IPS-NIHi11 (cell line): ENCODE results near the gene EIF3A.
"Not testable (repeated sequence)": the region's sequence is repeated elsewhere in the genome, so short reads cannot be mapped to it uniquely, and the experiment has no call there.

Experiments used
- DNase-seq: peaks from one replicate; pipeline ENCODE4 v3.0.0; 2012; ENCODE audit warnings: mixed read lengths, low spot score

EIF3A gene

GRCh38 chr10:119080521-119081259, at the start of gene EIF3A:
EIF3A (minus strand) TSS chr10:119080817; CDS start chr10:119080676, 141 bp downstream.
- peak; percentile 98 for DNase-seq

GRCh38 chr10:119129721-119130120, 49.1 kb upstream of the EIF3A start:
- no peak for DNase-seq

GRCh38 chr10:119125942-119126341, 45.3 kb upstream of the EIF3A start:
- no peak for DNase-seq

GRCh38 chr10:119120875-119121274, 40.3 kb upstream of the EIF3A start:
- no peak for DNase-seq

GRCh38 chr10:119120413-119120867, 39.8 kb upstream of the EIF3A start:
- DNase-seq = no peak

GRCh38 chr10:119119400-119119799, 38.8 kb upstream of the EIF3A start:
- DNase-seq = no peak

- DNase-seq = no peak
These were observed 37.6 kb upstream of the EIF3A start for GRCh38 chr10:119118231-119118630.

- no peak for DNase-seq
These were observed 35.8 kb upstream of the EIF3A start for GRCh38 chr10:119116326-119116951.

GRCh38 chr10:119115926-119116325, 35.3 kb upstream of the EIF3A start:
- DNase-seq = no peak

- DNase-seq = no peak
These were observed 33.4 kb upstream of the EIF3A start for GRCh38 chr10:119113751-119114732.

- no peak for DNase-seq
These were observed 31.4 kb upstream of the EIF3A start for GRCh38 chr10:119112056-119112455.

GRCh38 chr10:119107771-119108170, 27.2 kb upstream of the EIF3A start:
- DNase-seq = not testable (repeated sequence)

GRCh38 chr10:119107106-119107505, 26.5 kb upstream of the EIF3A start:
- not testable (repeated sequence) for DNase-seq

GRCh38 chr10:119105899-119106298, 25.3 kb upstream of the EIF3A start:
- not testable (repeated sequence) for DNase-seq

GRCh38 chr10:119105155-119105554, 24.5 kb upstream of the EIF3A start:
- no peak for DNase-seq

- no peak for DNase-seq
These were observed 24.0 kb upstream of the EIF3A start for GRCh38 chr10:119104654-119105015.

- peak; percentile 99 for DNase-seq
These were observed 23.5 kb upstream of the EIF3A start, which contains the start of gene DENND10 for GRCh38 chr10:119103903-119104653. DENND10 (plus strand) TSS chr10:119104113; CDS start chr10:119104143, 30 bp downstream.

- no peak for DNase-seq
These were observed 22.8 kb upstream of the EIF3A start for GRCh38 chr10:119103241-119103902.

GRCh38 chr10:119101366-119102098, 20.9 kb upstream of the EIF3A start:
- no peak for DNase-seq
